Measurements from ENCODE around the gene MAP4K4.

DNA sequence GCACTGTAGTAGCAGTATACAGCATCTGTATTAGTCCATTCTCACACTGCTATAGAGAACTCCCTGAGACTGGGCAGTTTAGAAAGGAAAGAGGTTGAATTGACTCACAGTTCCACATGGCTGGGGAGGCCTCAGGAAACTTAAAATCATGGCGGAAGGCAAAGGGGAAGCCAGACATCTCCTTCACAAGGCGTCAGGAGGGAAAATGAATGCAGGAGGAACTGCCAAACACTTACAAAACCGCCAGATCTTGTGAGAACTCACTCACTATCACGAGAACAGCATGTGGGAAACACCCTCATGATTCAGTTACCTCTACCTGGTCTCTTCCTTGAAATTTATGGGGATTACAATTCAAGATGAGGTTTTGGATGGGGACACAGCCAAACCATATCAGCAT is 25.4 kb downstream of the MAP4K4 start:
- no peak for TF ChIP-seq GATA3 (IDR thresholded peaks at IDR 0.05; ENCODE audit: low read depth, low read length)
- TF ChIP-seq GATA2 (IDR thresholded peaks at IDR 0.05; ENCODE audit: low read depth, low read length), result no peak

All from SH-SY5Y (cell line).